Subcutaneous abdominal adipose tissue (tissue), 5 donors: ENCODE results near the gene CYP4F3.
"Not testable (repeated sequence)": the region's sequence is repeated elsewhere in the genome, so short reads cannot be mapped to it uniquely, and the experiment has no call there.

Experiments
- H3K27ac ChIP-seq: one replicate; pipeline ENCODE4 v1.7.0; 2013; ENCODE audit warnings: low read depth, mild to moderate bottlenecking, inconsistent platforms, low read length, moderate library complexity
- H3K27me3 ChIP-seq, 5 donors: one replicate each; pipeline ENCODE4 v1.7.0; 2013; ENCODE audit warnings: low read length in 5 of 5, inconsistent platforms in 1 of 5; ENCODE audit not compliant: control insufficient read depth in 5 of 5, insufficient read depth in 4 of 5
- H3K36me3 ChIP-seq, 5 donors: one replicate each; pipeline ENCODE4 v1.7.0; 2013; ENCODE audit warnings: low read length in 5 of 5; ENCODE audit not compliant: control insufficient read depth in 5 of 5, insufficient read depth in 5 of 5
- H3K4me1 ChIP-seq, 5 donors: one replicate each; pipeline ENCODE4 v1.7.0; 2013; ENCODE audit warnings: low read length in 5 of 5, mild to moderate bottlenecking in 3 of 5, moderate library complexity in 1 of 5; ENCODE audit not compliant: control insufficient read depth in 5 of 5, insufficient read depth in 5 of 5
- H3K4me3 ChIP-seq, 5 donors: one replicate each; pipeline ENCODE4 v1.7.0; 2013; ENCODE audit warnings: low read length in 5 of 5, low read depth in 1 of 5
- H3K9ac ChIP-seq, 5 donors: one replicate each; pipeline ENCODE4 v1.7.0; 2013; ENCODE audit warnings: low read length in 5 of 5, mild to moderate bottlenecking in 4 of 5, moderate library complexity in 3 of 5
- H3K9me3 ChIP-seq, 5 donors: one replicate each; pipeline ENCODE4 v1.7.0; 2013; ENCODE audit warnings: low read length in 5 of 5; ENCODE audit not compliant: control insufficient read depth in 5 of 5
- donor health status: healthy.
- donor health status: healthy.
- donor health status: healthy.
- donor health status: healthy.
- donor health status: healthy.

Gene CYP4F3, protein sequence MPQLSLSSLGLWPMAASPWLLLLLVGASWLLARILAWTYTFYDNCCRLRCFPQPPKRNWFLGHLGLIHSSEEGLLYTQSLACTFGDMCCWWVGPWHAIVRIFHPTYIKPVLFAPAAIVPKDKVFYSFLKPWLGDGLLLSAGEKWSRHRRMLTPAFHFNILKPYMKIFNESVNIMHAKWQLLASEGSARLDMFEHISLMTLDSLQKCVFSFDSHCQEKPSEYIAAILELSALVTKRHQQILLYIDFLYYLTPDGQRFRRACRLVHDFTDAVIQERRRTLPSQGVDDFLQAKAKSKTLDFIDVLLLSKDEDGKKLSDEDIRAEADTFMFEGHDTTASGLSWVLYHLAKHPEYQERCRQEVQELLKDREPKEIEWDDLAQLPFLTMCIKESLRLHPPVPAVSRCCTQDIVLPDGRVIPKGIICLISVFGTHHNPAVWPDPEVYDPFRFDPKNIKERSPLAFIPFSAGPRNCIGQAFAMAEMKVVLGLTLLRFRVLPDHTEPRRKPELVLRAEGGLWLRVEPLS

DNA sequence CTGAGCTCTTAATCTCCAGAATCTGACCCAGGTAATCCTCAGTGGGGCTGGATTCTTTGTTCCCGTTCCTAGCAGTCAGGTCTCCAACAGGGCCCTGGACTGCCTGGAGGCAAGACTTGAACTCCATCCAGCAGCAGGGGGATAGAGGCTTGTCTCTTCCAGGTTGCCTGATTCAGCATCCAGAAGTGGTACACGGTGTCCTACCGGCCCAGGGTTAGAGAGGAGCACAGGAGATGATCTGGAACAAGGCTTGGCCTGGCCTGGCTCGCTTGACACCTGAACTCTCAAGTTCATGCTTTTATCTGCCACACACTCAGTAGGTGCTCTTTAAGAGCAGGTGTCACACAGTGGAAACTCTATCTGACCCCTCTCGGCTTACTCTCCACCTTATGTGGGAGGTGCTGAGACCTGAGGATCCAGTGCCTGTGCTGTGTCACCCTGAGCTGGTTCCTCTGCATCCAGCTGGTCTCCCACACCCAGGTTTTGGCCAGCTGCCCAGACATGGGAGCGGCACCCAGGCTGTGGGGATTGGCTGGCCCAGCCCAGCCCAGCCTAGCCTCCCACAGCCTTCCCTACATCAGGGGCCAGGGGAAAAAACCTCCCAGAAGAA is at the start of gene CYP4F3:
Gene CYP4F3 (plus strand): TSS at position 604 of the 610 bp plus-strand sequence. CDS start 519 bp downstream, outside the sequence.
- H3K27me3 ChIP-seq = peaks cover 0 to 10% (median 5%) of the 10 kb centered on the region in 5 donors
- H3K4me3 ChIP-seq = no peak within 1 kb of the TSS
- no peak within 1 kb of the TSS for H3K9ac ChIP-seq
- H3K36me3 ChIP-seq = no peaks in the 10 kb centered on the region
- peaks cover 0 to 3% (median 0%) of the 10 kb centered on the region in 5 donors for H3K9me3 ChIP-seq
- no peak within 1 kb of the TSS for H3K27ac ChIP-seq
- H3K4me1 ChIP-seq = no peaks in the 10 kb centered on the region

DNA sequence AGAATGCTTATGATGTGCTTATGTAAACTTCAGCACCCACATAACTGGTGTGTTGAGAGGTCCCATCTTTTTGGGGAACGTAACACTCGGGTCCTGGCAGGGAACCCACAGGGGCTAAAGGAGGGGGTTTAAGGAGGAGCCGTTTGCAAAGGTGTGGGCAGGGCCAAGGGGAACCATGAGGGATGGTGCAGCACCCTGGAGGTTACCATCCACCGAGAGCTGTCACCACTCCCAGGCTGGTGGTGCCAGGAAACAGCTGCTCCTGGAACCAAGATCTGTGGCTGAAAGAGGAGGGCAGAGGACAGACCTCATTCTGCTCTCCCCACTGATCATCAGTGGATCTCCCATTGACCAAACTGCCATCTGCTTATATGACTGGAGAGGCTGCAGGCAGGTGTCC is 48.9 kb upstream of the CYP4F3 start:
- H3K4me1 ChIP-seq = no peaks in the 10 kb centered on the region
- no peaks in the 10 kb centered on the region for H3K36me3 ChIP-seq
- H3K4me3 ChIP-seq = no peak overlapping the region
- peaks cover 0 to 7% (median 5%) of the 10 kb centered on the region in 5 donors for H3K9me3 ChIP-seq
- H3K27ac ChIP-seq = no peak overlapping the region
- H3K9ac ChIP-seq = no peak overlapping the region
- H3K27me3 ChIP-seq = peaks cover 0 to 9% (median 3%) of the 10 kb centered on the region in 5 donors

DNA sequence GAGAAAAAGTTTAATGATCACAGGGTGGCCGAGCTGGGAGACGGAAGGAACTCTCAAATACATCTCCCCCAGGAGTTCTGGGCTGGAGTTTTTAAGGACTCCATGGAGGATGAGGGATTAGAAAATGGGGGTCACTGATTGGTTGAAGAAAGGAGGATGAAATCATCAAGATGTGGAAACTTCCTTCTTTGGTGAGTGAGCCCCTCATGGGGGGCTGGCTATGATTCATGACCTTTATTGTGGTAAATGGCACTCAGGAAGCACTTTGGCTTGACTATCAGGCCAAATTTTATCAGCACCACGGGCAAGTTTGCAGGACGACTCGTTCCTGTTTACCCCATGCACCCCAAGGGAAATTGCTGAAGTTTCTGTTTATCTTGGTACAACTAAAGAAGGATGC is 48.2 kb upstream of the CYP4F3 start:
- H3K9me3 ChIP-seq, H3K4me1 ChIP-seq, H3K27me3 ChIP-seq, H3K9ac ChIP-seq, H3K4me3 ChIP-seq, H3K27ac ChIP-seq, H3K36me3 ChIP-seq: not testable (repeated sequence)

DNA sequence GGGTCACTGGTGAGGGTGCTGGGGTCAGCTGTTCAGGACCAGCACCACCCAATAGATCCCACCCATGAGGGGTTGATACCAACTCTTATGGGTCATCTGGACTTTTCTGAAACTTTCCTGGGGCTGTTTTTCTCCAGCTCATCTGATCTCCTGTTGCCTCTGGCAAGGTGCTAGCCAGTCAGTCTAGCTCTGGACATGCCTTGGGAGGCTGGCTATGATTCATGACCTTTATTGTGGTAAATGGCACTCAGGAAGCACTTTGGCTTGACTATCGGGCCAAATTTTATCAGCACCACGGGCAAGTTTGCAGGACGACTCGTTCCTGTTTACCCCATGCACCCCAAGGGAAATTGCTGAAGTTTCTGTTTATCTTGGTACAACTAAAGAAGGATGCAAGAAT is 46.9 kb upstream of the CYP4F3 start:
- H3K27ac ChIP-seq, H3K27me3 ChIP-seq, H3K36me3 ChIP-seq, H3K4me3 ChIP-seq, H3K9me3 ChIP-seq, H3K4me1 ChIP-seq, H3K9ac ChIP-seq: not testable (repeated sequence)

DNA sequence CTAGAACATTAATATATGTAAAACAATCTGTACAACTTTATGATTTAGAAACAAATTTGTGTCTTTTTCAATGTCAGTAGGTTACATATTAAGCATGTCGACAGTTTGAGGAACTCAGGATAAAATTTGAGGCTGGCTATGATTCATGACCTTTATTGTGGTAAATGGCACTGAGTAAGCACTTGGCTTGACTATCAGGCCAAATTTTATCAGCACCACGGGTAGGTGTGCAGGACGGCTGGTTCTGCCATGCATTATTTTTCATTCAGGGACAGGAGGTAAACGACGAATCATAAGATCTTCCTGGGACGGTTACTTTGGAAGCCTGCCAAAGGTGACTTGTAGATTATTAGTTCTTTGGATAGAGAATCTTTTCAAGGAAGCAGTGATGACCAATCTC is 45.6 kb upstream of the CYP4F3 start:
- Histone ChIP-seq H3K36me3 (no peaks in the 10 kb centered on the region), H3K27me3 (peaks cover 0 to 7% (median 2%) of the 10 kb centered on the region in 5 donors), H3K9ac (no peak overlapping the region), H3K27ac (no peak overlapping the region), H3K4me1 (no peaks in the 10 kb centered on the region), H3K9me3 (peaks cover 0 to 7% (median 5%) of the 10 kb centered on the region in 5 donors), H3K4me3 (no peak overlapping the region)

DNA sequence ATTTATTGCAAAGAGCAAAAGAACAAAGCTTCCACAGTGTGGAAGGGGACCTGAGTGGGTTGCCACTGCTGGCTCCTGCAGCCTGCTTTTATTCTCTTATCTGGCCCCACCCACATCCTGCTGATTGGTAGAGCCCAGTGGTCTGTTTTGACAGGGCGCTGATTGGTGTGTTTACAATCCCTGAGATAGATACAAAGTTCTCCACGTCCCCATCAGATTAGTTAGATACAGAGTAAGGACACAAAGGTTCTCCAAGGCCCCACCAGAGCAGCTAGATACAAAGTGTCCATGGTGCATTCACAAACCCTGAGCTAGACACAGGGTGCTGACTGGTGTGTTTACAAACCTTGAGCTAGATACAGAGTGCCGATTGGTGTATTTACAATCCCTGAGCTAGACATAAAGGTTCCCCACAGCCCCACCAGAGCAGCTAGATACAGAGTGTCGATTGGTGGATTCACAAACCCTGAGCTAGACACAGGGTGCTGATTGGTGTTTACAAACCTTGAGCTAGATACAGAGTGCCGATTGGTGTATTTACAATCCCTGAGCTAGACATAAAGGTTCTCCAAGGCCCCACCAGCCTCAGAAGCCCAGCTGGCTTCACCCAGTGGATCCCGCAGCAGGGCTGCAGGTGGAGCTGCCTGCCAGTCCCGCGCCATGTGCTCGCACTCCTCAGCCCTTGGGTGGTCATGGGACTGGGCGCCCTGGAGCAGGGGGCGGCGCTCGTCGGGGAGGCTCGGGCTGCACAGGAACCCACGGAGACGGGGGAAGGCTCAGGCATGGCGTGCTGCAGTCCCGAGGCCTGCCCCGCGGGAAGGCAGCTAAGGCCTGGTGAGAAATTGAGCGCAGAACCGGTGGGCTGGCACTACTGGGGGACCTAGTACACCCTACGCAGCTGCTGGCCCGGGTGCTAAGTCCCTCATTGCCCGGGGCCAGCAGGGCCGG is 32.4 kb upstream of the CYP4F3 start:
- H3K9me3 ChIP-seq, H3K27ac ChIP-seq, H3K4me1 ChIP-seq, H3K4me3 ChIP-seq, H3K27me3 ChIP-seq, H3K36me3 ChIP-seq, H3K9ac ChIP-seq: not testable (repeated sequence)

DNA sequence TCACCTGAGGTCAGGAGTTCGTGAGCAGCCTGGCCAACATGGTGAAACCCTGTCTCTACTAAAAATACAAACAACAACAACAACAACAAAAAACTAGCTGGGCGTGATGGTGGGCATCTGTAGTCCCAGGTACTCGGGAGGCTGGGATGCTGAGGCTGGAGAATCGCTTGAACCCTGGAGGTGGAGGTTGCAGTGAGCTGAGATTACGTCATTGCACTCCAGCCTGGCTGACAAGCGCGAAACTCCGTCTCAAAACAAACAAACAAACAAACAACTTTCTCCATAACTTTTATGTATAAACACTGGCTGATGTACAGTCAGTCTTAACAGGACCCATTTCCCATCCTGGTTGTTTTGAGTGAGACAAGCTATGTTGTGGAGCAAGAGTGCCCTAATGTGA is 31.4 kb upstream of the CYP4F3 start:
- Histone ChIP-seq H3K9ac (no peak overlapping the region), H3K4me3 (no peak overlapping the region), H3K36me3 (no peaks in the 10 kb centered on the region), H3K27ac (no peak overlapping the region), H3K4me1 (no peaks in the 10 kb centered on the region), H3K9me3 (no peaks in the 10 kb centered on the region), H3K27me3 (peaks cover 0 to 5% (median 0%) of the 10 kb centered on the region in 5 donors)

DNA sequence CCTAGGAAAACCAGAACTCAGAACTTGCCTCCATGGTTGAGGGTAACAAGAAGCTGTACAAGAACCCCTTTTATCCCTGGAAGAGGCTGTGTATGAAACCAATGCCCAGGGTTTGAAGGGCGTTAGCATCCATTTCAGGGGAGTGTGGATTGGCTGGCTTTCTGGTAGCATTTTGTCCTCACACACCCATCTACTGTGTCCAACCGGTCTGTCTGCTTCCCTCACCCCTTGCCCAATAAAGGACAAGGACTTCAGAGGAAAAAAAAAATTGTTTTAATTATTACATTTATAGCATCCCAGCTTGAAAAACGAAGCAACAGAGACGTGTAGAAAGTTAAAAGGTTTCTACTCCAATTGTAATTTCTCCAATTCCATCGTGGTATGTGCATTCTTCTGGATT is 28.4 kb upstream of the CYP4F3 start:
- Histone ChIP-seq H3K9ac (no peak overlapping the region), H3K36me3 (no peaks in the 10 kb centered on the region), H3K27me3 (peaks cover 0 to 26% (median 8%) of the 10 kb centered on the region in 5 donors), H3K9me3 (no peaks in the 10 kb centered on the region), H3K27ac (no peak overlapping the region), H3K4me1 (no peaks in the 10 kb centered on the region), H3K4me3 (no peak overlapping the region)

DNA sequence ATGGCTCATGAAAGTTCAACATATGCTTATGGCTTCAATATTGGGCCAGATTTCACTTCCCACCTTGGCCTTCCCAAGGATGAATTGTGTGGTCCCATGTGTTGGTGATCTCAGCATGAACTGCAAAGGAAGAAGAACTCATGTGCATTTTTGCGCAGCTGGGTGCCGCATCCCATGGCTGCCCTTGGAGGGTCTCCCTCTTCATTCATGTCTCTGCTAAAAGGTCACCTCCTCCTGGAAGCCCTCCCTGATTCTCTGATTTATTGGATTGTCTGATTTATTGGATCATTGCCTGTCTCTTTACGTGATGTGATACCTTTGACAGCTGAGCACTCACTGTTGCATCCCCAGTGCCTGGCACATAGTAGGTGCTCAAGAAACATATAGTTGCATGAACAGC is 27.4 kb upstream of the CYP4F3 start:
- no peak overlapping the region for H3K9ac ChIP-seq
- no peaks in the 10 kb centered on the region for H3K4me1 ChIP-seq
- H3K36me3 ChIP-seq = no peaks in the 10 kb centered on the region
- H3K27me3 ChIP-seq = peaks cover 0 to 32% (median 12%) of the 10 kb centered on the region in 5 donors
- no peak overlapping the region for H3K27ac ChIP-seq
- no peak overlapping the region for H3K4me3 ChIP-seq
- no peaks in the 10 kb centered on the region for H3K9me3 ChIP-seq
